Measurements from ENCODE around the gene UGCG.

- TF ChIP-seq GATA2 (IDR thresholded peaks at IDR 0.05; ENCODE audit: low read depth, low read length) (no peak), GATA3 (IDR thresholded peaks at IDR 0.05; ENCODE audit: low read depth, low read length) (no peak)
These were observed 43.2 kb upstream of the UGCG start for GRCh38 chr9:111853450-111853827.

All from SH-SY5Y (cell line).